GM18873 (cell line): Measurements from ENCODE around the gene ENDOV.

Source experiments
- ATAC-seq: cut with Tn5 transposase; IDR thresholded peaks from one replicate; pipeline ENCODE4 v1.9.1; 2021; ENCODE audit warnings: mild to moderate bottlenecking, moderate library complexity, moderate number of reproducible peaks; ENCODE audit not compliant: unreplicated experiment, low FRiP score

The ENDOV gene

DNA sequence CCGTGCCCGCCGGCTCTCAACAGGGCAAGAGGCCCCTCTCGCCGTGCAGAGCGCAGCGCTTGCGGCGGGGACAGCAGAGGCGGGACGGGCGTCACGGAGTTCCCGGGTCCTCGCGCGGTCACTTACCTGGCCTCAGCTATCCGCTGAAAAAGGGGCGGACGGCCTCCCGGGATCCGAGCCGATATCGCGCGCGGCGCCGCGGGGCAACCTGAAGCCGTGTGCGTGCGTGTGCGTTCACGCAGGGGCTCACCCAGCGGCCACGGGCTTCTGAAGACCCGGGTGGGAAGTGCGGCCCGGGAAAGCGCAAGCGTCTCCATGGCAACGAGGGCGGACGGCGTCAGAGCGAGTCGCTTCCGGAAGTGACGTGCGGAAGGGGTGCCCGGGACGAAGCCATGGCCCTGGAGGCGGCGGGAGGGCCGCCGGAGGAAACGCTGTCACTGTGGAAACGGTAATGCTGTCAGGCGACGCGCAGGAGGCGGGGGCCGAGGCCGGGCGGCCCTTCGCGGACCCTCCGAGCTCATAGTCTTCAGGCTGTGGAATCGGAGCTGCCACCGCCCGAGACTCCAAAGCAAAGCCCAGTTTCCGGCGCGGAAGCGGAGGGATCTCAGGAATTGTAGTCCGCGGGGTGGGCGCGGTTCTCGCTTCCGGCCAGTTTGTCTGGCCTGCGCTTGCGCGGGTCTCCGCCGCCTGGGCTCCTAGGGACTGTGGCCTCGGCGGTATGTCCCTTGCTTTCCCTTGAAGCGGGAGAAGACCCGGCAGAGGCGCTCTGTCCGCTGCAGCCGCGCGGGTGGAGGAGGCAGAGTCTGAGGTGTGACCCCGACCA lies at the start of gene ENDOV:
Gene ENDOV (plus strand): TSS at position 365 of the 823 bp plus-strand sequence. CDS start 28 bp downstream, at position 393.
- ATAC-seq: peak; percentile 75

DNA sequence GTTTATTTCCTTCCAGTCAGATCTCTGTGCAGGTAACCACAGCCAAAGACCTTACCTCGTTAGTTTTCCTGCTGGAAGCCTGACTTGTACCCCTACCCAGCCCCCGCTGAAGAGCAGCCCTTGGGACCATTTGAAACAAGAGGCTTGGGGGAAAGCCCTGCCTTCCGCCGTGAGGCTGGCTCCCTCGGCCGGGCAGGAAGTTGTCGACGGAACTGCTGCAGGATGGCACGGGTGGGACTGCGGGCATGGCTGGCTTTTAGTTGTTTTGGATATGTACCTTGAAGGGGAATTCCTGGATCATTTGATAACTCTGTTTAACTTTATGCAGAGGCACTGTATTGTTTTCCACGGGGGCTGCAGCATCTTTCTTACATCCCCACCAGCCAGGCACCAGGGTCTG lies 49.0 kb upstream of the ENDOV start:
- ATAC-seq: no peak

DNA sequence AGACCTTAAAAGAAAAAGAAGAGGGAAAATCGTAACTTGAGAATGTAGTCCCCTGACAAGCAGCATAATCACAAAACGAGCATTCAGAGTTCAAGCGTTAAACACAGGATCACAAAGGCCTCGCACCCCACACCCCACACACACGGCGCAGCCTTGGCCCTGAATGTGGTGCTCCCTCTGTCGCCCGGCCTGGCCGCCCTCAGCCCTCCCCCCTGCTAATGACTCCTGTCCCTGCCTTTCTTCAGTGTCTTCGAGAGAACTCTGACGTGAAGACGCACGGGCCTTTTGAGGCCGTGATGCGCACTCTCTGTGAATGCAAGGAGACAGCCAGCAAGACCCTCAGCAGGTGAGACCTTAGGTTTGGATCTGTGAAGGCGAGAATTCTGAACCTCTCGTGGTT lies 47.5 kb upstream of the ENDOV start:
- no peak for ATAC-seq

DNA sequence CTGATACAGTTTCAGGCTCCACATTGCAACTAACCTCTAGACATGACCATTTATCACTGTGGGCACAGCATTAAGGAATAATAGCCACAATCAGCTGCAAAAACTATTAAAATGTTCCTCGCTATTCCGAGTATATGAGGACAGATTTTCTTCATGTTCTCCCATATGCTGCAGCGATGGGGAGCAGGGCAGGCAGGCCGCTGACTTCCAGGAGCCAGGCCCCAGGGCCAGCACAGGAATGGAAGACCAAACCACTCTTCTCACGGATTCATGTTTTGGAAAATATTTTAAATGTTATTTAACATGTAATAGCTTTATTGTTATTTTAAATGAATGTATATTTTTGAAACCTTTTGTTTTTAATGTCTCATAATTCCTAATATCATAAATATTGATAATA lies 43.8 kb upstream of the ENDOV start:
- no peak for ATAC-seq

DNA sequence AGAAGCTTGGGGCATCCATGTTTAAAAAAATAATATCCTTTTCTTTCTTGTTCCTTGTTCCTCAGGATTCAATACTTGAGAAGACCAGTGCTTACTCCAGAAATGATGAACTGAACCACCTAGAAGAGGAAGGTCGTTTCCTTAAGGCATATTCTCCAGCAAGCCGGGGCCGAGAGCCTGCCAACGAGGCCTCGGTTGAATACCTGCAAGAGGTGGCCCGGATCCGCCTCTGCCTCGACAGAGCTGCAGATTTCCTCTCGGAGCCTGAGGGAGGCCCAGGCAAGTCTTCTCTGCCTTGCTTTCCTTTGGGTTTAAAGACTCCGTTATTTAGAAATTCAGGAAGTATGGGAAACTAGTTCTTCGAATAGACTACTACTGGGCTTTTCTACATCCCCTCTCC lies 42.5 kb upstream of the ENDOV start:
- no peak for ATAC-seq

DNA sequence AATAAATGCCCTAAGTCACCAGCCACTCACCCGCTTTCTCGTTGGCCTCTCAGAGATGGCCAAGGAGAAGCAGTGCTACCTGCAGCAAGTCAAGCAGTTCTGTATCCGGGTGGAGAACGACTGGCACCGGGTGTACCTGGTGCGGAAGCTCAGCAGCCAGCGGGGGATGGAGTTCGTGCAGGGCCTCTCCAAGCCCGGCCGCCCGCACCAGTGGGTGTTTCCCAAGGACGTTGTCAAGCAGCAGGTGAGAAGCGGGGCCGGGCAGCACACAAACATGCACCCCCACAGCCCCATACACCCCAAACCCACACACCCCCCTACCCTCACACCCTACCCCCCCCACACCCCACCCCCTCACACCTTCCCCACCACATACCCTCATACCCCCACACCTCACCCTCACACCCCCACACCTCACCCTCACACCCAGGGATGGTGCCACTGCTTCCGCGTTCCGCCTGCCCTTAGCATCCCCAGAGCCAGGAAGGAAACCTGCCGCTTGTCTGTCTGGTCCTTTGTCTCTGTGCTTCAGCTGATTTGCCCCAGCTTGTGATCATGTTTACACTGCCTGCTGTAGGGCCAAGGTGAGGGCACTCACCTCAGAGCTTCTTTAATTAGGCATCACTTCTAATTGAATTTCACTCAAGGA lies 41.9 kb upstream of the ENDOV start:
- no peak for ATAC-seq

DNA sequence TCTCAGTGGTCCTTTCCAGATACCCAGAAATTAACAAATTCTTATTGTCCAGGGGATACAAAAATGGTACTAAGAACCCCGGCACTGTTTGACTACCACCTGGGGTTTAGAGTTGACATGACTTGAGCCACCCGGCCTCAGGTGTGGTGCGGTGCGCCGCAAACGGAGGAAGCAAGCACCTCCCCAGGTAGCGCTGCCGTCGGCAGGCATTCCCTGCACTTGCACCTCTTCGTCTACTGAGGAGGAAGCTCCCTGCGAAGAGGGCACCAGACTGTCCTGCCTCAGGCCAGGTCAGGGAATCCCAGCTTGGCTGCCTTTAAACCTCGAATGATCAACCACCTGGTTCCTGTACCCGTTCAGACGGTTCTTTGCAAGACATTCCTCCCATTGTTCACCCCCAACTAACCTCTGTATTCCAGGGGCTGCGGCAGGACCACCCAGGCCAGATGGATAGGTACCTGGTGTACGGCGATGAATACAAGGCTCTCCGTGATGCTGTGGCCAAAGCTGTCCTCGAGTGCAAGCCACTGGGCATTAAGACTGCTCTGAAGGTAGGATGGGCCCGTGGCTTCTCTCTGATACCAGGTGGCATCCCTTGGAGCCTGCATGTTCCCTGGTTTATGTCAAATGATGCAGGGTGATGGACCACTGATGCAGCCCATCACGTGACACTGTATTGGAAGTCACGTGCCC lies 40.8 kb upstream of the ENDOV start:
- ATAC-seq: no peak

DNA sequence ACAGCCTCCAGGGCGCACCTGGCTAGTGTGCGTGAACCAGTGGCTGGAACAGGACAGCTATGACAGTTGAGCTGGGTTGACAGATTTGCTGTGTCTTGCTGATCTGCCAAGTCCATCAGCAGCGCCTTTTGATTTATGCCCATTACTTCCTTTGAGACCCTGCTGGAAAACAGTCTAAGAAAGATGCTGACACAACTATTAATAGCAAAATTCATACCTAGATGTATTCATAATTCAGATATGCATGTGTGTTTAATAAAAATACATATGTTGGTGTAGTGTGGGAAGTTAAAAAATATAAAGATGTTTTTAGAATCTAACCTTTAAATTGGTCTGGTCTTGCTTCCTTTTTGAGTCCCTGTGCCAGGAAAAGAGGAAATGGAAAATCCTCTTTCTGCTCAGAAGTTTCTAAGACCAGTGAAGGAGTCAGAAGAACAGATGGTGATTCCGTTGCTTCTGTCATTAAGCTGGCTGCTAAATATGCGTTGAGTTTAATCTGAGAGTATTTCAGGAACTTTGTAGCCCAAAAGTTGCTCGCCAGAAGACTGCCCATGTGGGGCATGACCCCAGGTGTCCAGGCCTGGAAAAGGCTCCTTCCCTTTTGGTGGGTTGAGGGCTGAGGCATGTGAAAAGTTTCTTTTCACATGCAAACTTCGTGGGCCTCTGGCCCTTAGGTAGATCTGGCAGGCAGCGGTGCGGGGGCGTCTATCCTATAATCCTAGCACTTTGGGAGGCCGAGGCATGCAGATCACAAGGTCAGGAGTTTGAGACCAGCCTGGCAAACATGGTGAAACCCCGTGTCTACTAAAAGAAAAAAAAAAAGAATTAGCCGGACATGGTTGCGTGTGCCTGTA lies 40.0 kb upstream of the ENDOV start:
- ATAC-seq: no peak

DNA sequence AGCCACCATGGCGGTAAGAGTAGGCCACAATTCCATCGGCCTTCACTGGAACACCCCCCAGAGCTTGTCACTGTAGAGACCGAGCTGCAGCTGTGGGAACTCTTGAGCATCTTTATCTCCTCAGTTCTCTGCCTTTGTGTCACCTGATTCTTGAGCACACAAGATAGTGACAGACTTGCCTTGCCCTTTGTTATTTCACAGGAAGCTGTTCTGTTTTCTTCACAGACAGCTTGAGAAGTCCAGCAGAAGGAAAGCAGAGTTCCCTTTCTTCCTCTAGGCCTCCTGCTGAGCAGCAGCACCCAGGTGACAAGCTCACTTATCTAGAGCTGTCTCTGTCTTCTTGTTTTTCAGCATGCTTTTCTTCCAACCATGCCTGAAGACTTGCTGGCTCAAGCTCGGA lies 38.4 kb upstream of the ENDOV start:
- no peak for ATAC-seq

DNA sequence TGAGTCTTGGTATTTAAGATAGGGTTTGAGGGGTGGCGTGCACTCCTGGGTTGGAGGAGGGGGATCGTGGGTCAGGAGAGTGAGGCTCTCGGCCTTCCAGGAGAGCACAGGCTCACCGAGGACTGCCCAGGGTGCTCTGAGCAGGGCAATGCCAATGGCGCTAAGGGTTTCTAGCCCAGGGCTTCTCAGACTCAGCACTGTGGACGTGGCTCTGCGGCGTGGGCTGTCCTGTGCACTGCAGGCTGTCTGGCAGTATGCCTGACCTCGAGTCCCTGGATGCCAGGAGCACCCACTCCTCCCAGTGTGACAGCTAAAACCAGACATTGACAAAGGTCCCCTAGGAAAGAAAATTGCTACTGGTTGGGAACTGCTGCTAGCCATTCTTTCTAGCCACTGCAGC lies 37.2 kb upstream of the ENDOV start:
- ATAC-seq: no peak

DNA sequence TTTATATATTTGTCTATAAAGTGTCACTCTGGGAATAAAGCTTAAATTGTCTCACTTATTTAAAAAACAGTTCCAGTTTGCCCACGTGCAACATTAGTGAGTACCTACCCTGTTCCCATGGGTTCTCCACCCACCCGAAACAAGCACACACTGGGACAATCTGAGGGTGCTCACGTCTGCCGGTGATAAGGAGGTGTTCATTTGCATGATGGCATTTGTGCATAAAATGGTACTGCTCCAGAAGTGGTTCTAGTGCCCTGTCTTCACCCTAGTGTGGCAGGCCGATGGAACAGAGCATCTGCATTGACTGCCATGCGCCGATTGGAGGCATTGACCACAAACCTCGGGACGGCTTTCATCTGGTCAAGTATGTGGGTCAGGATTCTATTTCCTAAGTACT lies 35.6 kb upstream of the ENDOV start:
- no peak for ATAC-seq

DNA sequence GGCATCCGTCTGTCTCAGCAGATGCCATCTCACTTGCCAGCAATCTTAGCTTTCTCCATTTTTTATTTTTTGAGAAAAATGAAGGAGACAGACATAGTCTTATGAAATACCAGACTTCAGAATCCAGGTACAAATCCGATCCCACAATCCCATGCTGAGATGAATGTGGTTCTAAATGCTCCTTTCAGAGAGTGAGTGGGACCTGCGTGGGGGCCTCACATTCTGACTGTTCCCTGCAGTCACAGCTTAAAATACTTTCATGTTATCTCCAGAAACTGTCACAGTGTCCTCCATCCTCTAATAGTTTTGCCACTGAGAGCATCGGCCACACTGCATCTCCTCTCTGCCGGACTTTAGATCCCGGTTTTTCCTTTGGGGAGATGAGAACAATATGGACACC lies 34.9 kb upstream of the ENDOV start:
- ATAC-seq: no peak

DNA sequence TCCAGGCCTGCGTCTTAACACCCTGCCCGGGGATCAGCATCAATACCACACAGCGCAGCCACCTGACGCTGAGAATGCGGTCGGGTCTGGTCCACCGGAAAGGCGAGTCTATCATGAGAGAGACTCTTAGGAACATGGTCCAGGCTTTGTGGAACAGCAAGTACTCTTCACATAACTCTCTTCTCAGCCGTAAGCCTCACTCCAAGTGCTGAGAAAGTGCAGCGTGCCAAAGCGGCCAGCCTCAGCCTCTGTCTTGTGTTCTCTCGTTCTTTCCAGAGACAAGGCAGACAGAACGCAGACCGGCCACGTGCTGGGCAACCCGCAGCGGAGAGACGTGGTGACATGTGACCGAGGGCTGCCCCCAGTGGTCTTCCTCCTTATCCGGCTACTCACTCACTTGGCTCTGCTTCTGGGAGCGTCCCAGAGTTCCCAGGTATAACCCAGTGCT lies 34.4 kb upstream of the ENDOV start:
- ATAC-seq: no peak

DNA sequence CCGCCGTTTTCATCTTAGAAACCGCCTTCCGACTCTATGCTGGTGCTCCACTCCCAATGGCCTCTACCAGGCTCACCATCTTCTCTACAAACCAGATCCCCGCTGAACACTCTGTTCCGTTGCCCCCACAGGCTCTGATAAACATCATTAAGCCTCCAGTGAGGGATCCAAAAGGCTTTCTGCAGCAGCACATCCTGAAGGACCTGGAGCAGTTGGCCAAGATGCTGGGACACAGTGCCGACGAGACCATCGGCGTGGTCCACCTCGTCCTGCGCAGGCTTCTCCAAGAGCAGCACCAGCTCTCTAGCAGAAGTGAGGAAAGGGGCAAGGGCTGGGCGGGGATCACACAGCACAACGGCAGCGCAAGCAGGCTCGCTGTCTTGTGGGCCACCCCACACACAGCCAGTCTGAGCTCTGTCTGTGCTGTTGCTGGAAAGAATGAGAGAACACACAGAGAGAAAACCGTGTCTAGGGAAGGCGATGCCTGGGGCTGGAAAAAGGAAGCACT lies 33.5 kb upstream of the ENDOV start:
- ATAC-seq: no peak

DNA sequence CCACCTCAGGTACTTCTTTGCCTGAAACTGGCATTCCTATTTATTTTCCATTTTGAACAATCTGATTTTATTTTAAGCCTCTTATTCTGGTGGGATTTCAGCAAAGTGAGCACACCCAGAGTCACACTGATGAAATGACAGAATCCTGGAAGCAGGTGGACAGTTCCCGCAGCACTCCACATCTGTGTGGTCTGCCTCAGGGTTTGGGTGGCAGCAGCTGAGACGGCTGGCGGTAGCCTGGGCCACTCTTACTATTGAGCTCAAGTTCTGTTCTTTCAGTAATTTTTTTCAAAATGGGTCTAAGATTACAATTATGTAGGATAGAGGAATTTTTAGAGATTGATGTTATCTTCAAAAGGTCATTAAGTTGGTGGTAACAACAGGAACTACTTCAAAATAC lies 32.5 kb upstream of the ENDOV start:
- ATAC-seq: no peak

DNA sequence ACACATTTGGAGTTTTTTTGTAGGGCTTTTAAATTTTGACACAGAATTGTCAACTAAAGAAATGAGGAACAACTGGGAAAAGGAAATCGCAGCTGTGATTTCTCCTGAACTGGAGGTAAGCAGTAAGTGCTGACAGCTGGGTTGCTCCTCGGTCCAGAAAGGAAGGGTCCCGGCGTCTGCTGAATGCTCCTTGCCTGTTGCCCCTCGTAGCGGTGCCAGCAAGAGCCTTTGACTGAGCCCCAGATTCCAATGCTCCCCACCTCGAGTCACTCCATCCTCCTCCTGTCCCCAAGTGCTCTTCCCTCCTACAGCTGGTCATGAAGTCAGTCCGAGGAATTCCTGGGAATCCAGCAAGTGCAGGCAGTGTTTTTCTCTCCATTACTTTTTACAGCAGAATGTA lies 32.0 kb upstream of the ENDOV start:
- ATAC-seq: no peak

DNA sequence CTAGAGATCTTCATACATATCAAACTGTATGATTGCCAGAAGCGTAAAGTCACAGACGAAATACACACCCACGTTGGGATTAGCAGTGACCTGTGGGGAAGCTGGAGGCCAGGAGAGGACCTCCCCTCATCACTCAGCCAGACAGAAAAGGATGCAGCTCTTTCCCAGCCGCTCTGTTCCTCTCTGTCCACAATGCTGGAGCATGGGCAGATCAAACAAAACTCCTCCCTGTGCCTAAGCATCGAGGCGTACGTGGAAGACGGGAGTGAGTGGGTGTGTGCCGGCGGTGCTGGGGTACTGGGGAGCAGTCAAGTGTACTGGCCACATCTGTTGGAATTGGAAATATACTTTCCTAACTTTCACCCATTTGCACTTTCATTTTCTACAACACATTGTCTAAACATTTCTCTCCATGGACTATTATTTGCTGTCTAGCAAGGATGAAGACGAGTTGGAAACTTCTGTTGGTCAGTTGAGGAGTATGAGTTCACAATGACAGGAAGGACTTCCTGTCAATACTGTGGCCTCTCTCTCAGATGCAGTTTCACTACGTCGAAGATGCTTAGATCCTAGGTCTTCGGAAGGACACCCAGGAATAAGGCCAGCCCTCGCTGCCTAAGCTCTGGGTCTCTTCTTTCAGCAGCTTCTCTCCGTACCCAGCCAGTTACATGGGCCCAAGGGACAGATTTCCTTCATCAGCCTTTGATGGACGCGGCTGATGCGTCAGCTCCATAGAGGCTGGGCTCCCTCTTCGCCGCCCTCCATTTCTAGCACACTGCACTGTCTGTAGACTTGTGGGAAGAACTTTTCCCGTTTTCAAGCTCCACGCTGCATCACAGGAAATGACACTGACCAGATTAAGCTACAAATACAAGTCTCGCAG lies 30.6 kb upstream of the ENDOV start:
- ATAC-seq: no peak

DNA sequence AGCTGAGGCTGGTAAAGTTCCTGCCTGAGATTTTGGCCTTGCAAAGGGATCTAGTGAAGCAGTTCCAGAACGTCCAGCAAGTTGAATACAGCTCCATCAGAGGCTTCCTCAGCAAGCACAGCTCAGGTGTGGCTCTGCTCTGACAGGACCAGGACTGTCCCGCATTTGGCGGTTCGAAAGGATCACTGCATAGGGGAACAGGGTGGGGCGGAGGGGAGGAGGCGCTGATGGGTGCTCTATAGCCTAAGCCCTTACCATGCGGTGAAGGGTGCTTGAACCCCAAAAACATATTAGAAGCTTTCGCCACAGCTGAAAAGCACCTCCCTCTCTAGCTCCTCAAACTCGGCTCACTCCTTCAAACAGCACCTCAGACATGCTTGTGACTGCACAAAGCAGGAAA lies 29.9 kb upstream of the ENDOV start:
- ATAC-seq: no peak

DNA sequence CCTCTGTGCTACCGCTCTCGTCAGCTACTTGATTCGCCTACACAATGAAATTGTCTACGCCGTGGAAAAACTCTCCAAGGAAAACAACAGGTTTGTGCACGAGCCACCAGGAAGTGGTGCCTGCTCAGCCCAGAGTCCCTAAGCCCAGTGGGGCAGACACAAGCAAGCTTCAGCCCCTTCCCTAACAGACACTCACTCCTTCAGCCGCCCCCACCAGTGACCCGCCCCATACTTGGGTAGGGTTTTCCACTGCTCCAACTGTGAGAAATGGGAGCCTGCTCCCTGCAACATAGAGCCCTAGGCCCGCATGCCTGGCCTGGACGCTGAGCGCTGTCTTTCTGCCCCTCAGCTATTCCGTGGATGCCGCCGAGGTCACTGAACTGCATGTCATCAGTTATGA lies 28.6 kb upstream of the ENDOV start:
- ATAC-seq: no peak
